ENCODE measurements around the gene KCNH8. TPM values are rescaled to one million over a fixed set of nuclear protein-coding genes. Genes with fewer than 3 reads are reported as not detected.

The KCNH8 gene
- total RNA-seq, 1 experiment from 2014 or later = not detected

- no peak overlapping the region for H3K4me3 ChIP-seq (ENCODE audit: low read depth in 2 of 2, low read length in 2 of 2)
- no peaks in the 10 kb centered on the region for H3K27me3 ChIP-seq (ENCODE audit: control insufficient read depth, insufficient read depth, low read length)
- DNase-seq (ENCODE audit: low read depth, low spot score) (no peak), ATAC-seq (no peak)
- no peaks in the 10 kb centered on the region for H3K36me3 ChIP-seq (ENCODE audit: control insufficient read depth, insufficient read depth, low read length)
- intact Hi-C loops (cut with micrococcal nuclease; ENCODE audit: unreplicated experiment) (no loop called here), in situ Hi-C loops (cut with HindIII; ENCODE audit: low pct_unique_long_range_greater_than_20kb, low sequenced_read_pairs) (no loop called here)
- H3K27ac ChIP-seq (ENCODE audit: low read length) = no peak overlapping the region
- ChIA-PET POLR2A (no interaction called here), CTCF (no interaction called here)
- no peak for TF ChIP-seq CTCF (IDR thresholded peaks at IDR 0.05)
- TF ChIP-seq POLR2AphosphoS5 (IDR thresholded peaks at IDR 0.05; ENCODE audit: low read depth, low read length) = no peak
- TF ChIP-seq SIN3A (IDR thresholded peaks at IDR 0.05; ENCODE audit: borderline replicate concordance, insufficient read depth, low read depth, low read length) = no peak
- no peak for TF ChIP-seq REST (IDR thresholded peaks at IDR 0.05; ENCODE audit: insufficient read depth in 1 of 2, low read depth in 2 of 2, low read length in 1 of 2)
- TF ChIP-seq TCF7L2 (IDR thresholded peaks at IDR 0.05; ENCODE audit: low read depth, low read length) = no peak
- no TSS peak for BruUV-seq (replicated peaks)
- no peaks in the 10 kb centered on the region for H3K9me3 ChIP-seq (ENCODE audit: control insufficient read depth, insufficient read depth, low read depth, low read length)
- no peaks in the 10 kb centered on the region for H3K4me1 ChIP-seq (ENCODE audit: control insufficient read depth, insufficient read depth, low read length)
These were observed 426.0 kb downstream of the KCNH8 start for GRCh38 chr3:19574268-19574667.

GRCh38 chr3:19576343-19576742 is 428.0 kb downstream of the KCNH8 start:
- no peaks in the 10 kb centered on the region for H3K27me3 ChIP-seq (ENCODE audit: control insufficient read depth, insufficient read depth, low read length)
- no peaks in the 10 kb centered on the region for H3K4me1 ChIP-seq (ENCODE audit: control insufficient read depth, insufficient read depth, low read length)
- BruUV-seq (replicated peaks) = no TSS peak
- H3K9me3 ChIP-seq (ENCODE audit: control insufficient read depth, insufficient read depth, low read depth, low read length) = no peaks in the 10 kb centered on the region
- H3K27ac ChIP-seq (ENCODE audit: low read length) = no peak overlapping the region
- DNase-seq (ENCODE audit: low read depth, low spot score) (no peak), ATAC-seq (no peak)
- in situ Hi-C loops (cut with HindIII; ENCODE audit: low pct_unique_long_range_greater_than_20kb, low sequenced_read_pairs) = no loop called here
- no peak overlapping the region for H3K4me3 ChIP-seq (ENCODE audit: low read depth in 2 of 2, low read length in 2 of 2)
- CTCF ChIA-PET = no interaction called here
- POLR2A ChIA-PET = no interaction called here
- H3K36me3 ChIP-seq (ENCODE audit: control insufficient read depth, insufficient read depth, low read length) = no peaks in the 10 kb centered on the region
- TF ChIP-seq TCF7L2 (IDR thresholded peaks at IDR 0.05; ENCODE audit: low read depth, low read length) = no peak
- no peak for TF ChIP-seq CTCF (IDR thresholded peaks at IDR 0.05)
- no peak for TF ChIP-seq POLR2AphosphoS5 (IDR thresholded peaks at IDR 0.05; ENCODE audit: low read depth, low read length)
- TF ChIP-seq REST (IDR thresholded peaks at IDR 0.05; ENCODE audit: insufficient read depth in 1 of 2, low read depth in 2 of 2, low read length in 1 of 2) = no peak
- TF ChIP-seq SIN3A (IDR thresholded peaks at IDR 0.05; ENCODE audit: borderline replicate concordance, insufficient read depth, low read depth, low read length) = no peak
- intact Hi-C loops (cut with micrococcal nuclease; ENCODE audit: unreplicated experiment) = no loop called here

Small RNA genes within 50 kb of the gene (microRNA-seq; reads per million reads assigned to microRNA genes)
- not detected for gene MIR4791 (ENCODE audit: unreplicated experiment)

Data from Panc1 (cell line).